DMS79 treated with DMSO at 0.1 percent for 48 hours (cell line): ENCODE results near the gene SNX6.
"Not testable (repeated sequence)": the region's sequence is repeated elsewhere in the genome, so short reads cannot be mapped to it uniquely, and the experiment has no call there.

Source experiments
- DNase-seq: peaks from one replicate; lab custom pipeline; 2025; lab: John Stamatoyannopoulos, UW

SNX6 gene

GRCh38 chr14:34629657-34630529, at the start of gene SNX6:
Gene SNX6, minus strand, starts transcription at chr14:34630148. Its CDS starts 32 bp downstream, at chr14:34630116.
- DNase-seq: peak; percentile 92

GRCh38 chr14:34678735-34679134, 48.8 kb upstream of the SNX6 start:
- no peak for DNase-seq

- no peak for DNase-seq
These were observed 48.4 kb upstream of the SNX6 start for GRCh38 chr14:34678306-34678705.

GRCh38 chr14:34676516-34677211, 46.7 kb upstream of the SNX6 start:
- DNase-seq: no peak

GRCh38 chr14:34673702-34674101, 43.8 kb upstream of the SNX6 start:
- no peak for DNase-seq

- no peak for DNase-seq
These were observed 41.8 kb upstream of the SNX6 start for GRCh38 chr14:34671716-34672115.

GRCh38 chr14:34668111-34668510, 38.2 kb upstream of the SNX6 start:
- DNase-seq: no peak

- no peak for DNase-seq
These were observed 37.1 kb upstream of the SNX6 start for GRCh38 chr14:34667007-34667406.

GRCh38 chr14:34665785-34666435, 36.0 kb upstream of the SNX6 start:
- no peak for DNase-seq

GRCh38 chr14:34662561-34663088, 32.7 kb upstream of the SNX6 start:
- DNase-seq: no peak

- DNase-seq: no peak
These were observed 30.8 kb upstream of the SNX6 start for GRCh38 chr14:34660796-34661195.

GRCh38 chr14:34655959-34656358, 26.0 kb upstream of the SNX6 start:
- DNase-seq: no peak

GRCh38 chr14:34653073-34653472, 23.1 kb upstream of the SNX6 start:
- not testable (repeated sequence) for DNase-seq

GRCh38 chr14:34652348-34652747, 22.4 kb upstream of the SNX6 start:
- not testable (repeated sequence) for DNase-seq

GRCh38 chr14:34650786-34651584, 21.0 kb upstream of the SNX6 start:
- DNase-seq: no peak

GRCh38 chr14:34650006-34650405, 20.1 kb upstream of the SNX6 start:
- DNase-seq: not testable (repeated sequence)

GRCh38 chr14:34649344-34649743, 19.4 kb upstream of the SNX6 start:
- DNase-seq: no peak

- no peak for DNase-seq
These were observed 16.8 kb upstream of the SNX6 start for GRCh38 chr14:34646570-34647255.

GRCh38 chr14:34643361-34643760, 13.4 kb upstream of the SNX6 start:
- no peak for DNase-seq

- no peak for DNase-seq
These were observed 12.6 kb upstream of the SNX6 start for GRCh38 chr14:34642595-34642994.

- no peak for DNase-seq
These were observed 10.9 kb upstream of the SNX6 start for GRCh38 chr14:34640826-34641225.
